Stomach (tissue), 9 donors: ENCODE data around the gene HES3. TPM values are rescaled to one million over a fixed set of nuclear protein-coding genes. Genes with fewer than 3 reads are reported as not detected.
A peak's percentile ranks its signal among the peaks of the same experiment; 100 is the strongest.

ENCODE experiments used
- DNase-seq, 2 donors: peaks; one replicate each; pipeline versions ENCODE4 v3.0.0 to v3.0.0-alpha.2; 2013 to 2019
- H3K27ac ChIP-seq, 5 donors: fragments of 200-600 bp in 4 of 5; sonication (generic) in 4 of 5; one replicate each; pipeline ENCODE4 v1.5.1; 2013 to 2019; ENCODE audit warnings: mild to moderate bottlenecking in 1 of 5, moderate library complexity in 1 of 5
- H3K27me3 ChIP-seq, 3 donors: fragments of 200-600 bp; sonication (generic); one replicate each; pipeline ENCODE4 v1.5.1; 2017 to 2019; ENCODE audit warnings: mixed run types in 1 of 3
- H3K36me3 ChIP-seq, 4 donors: fragments of 200-600 bp; sonication (generic); 1 replicate in 3 of 4; 2 replicates in 1 of 4; pipeline ENCODE4 v1.5.1; 2016 to 2019
- H3K4me1 ChIP-seq, 4 donors: fragments of 200-600 bp; sonication (generic); one replicate each; pipeline ENCODE4 v1.5.1; 2016 to 2019
- H3K4me3 ChIP-seq, 4 donors: fragments of 200-600 bp; sonication (generic) in 3 of 4; one replicate each; pipeline ENCODE4 v1.5.1; 2016 to 2019; ENCODE audit warnings: mild to moderate bottlenecking in 1 of 4
- H3K9me3 ChIP-seq, 4 donors: fragments of 200-600 bp; sonication (generic); one replicate each; pipeline ENCODE4 v1.5.1; 2016 to 2019
- EP300 ChIP-seq: sonication (generic); formaldehyde crosslinking; IDR thresholded peaks from one replicate; pipeline ENCODE4 v1.6.1; 2017; ENCODE audit warnings: antibody characterized with exemption
- POLR2A ChIP-seq, 4 donors: fragments of 450-650 bp; IDR thresholded peaks; one replicate each; pipeline ENCODE4 v1.6.1; 2016; ENCODE audit warnings: antibody characterized with exemption in 4 of 4, control low read depth in 2 of 4, mild to moderate bottlenecking in 1 of 4, moderate library complexity in 1 of 4
- POLR2AphosphoS5 ChIP-seq, 3 donors: sonication (generic); formaldehyde crosslinking; IDR thresholded peaks; one replicate each; pipeline ENCODE4 v1.6.1; 2016; ENCODE audit warnings: antibody characterized with exemption in 3 of 3
- WGBS, 5 donors: extraction: QIAGEN DNeasy Blood & Tissue Kit in 3 of 5; methylation state at CpG; one replicate each; pipeline versions ENCODE4 v1.1.5 to v1.1.7; 2013 to 2018; 5-methylcytosine and 5-hydroxymethylcytosine counted together
- intact Hi-C: fragments of 100-400 bp; cut with DNase I; formaldehyde crosslinking; loops from one replicate; pipeline ENCODE4 v1.15.1; 2023; ENCODE audit warnings: low total_unique reads
- polyA plus RNA-seq, 3 donors: library from polyadenylated mRNA; stranded (reverse); fragments of 200-250 nt; gene quantifications; one replicate each; pipeline ENCODE4 v1.2.3, GENCODE V29; 2013
- total RNA-seq, 5 donors: library from RNA; depleted of rRNA; stranded (reverse); fragments of >200 nt; gene quantifications; one replicate each; pipeline versions ENCODE4 v1.1.0 to v1.2.3, GENCODE V29; 2014 to 2016
- TF ChIP-seq, protein P1 (sequence below), 7 experiments: fragments of 450-650 bp in 4 of 7; fragments of 200-600 bp in 3 of 7; sonication (generic) in 3 of 7; IDR thresholded peaks; one replicate each; pipeline ENCODE4 v1.5.1; 2016 to 2019; ENCODE audit warnings: antibody characterized with exemption in 7 of 7, control low read depth in 2 of 7, mild to moderate bottlenecking in 1 of 7
- donor health status: healthy with polysubstance abuse.
- donor health status: Bipolar disorder and iron deficiency.
- donor health status: healthy.

HES3 gene
- total and polyA plus RNA-seq, 8 donors = not detected

- no peak for TF ChIP-seq POLR2A (IDR thresholded peaks at IDR 0.05)
- TF ChIP-seq EP300 = no peak
- no peak for TF ChIP-seq POLR2AphosphoS5 (IDR thresholded peaks at IDR 0.05)
- TF ChIP-seq, protein P1, sequence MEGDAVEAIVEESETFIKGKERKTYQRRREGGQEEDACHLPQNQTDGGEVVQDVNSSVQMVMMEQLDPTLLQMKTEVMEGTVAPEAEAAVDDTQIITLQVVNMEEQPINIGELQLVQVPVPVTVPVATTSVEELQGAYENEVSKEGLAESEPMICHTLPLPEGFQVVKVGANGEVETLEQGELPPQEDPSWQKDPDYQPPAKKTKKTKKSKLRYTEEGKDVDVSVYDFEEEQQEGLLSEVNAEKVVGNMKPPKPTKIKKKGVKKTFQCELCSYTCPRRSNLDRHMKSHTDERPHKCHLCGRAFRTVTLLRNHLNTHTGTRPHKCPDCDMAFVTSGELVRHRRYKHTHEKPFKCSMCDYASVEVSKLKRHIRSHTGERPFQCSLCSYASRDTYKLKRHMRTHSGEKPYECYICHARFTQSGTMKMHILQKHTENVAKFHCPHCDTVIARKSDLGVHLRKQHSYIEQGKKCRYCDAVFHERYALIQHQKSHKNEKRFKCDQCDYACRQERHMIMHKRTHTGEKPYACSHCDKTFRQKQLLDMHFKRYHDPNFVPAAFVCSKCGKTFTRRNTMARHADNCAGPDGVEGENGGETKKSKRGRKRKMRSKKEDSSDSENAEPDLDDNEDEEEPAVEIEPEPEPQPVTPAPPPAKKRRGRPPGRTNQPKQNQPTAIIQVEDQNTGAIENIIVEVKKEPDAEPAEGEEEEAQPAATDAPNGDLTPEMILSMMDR (IDR thresholded peaks at IDR 0.05) = no peak
- Histone ChIP-seq H3K36me3 (peaks cover 19 to 38% (median 36%) of the 10 kb centered on the region in 4 donors), H3K4me1 (peaks cover 11 to 26% (median 17%) of the 10 kb centered on the region in 4 donors), H3K27me3 (peaks cover 0 to 27% (median 9%) of the 10 kb centered on the region in 3 donors), H3K4me3 (peak overlapping the region; percentile 83 to 89 (median 84)), H3K9me3 (no peaks in the 10 kb centered on the region), H3K27ac (peak overlapping the region in 4 of 5 donors; percentile 37 to 87 (median 81))
- intact Hi-C loops = no loop called here
- 0 to 2% (median 1%) methylated on average over 8 to 30 of the region's 30 CpGs for WGBS, 5 donors
- DNase-seq = no peak
Measured at GRCh38 chr1:6235296-6235677, 8.7 kb upstream of the HES3 start.

GRCh38 chr1:6237093-6237492, 6.9 kb upstream of the HES3 start:
- no peak overlapping the region for H3K27ac ChIP-seq
- H3K4me1 ChIP-seq = peaks cover 17 to 35% (median 26%) of the 10 kb centered on the region in 4 donors
- no peak overlapping the region for H3K4me3 ChIP-seq
- peaks cover 0 to 45% (median 25%) of the 10 kb centered on the region in 3 donors for H3K27me3 ChIP-seq
- TF ChIP-seq, protein P1 (IDR thresholded peaks at IDR 0.05) = no peak
- no peak for TF ChIP-seq POLR2AphosphoS5 (IDR thresholded peaks at IDR 0.05)
- no peak for TF ChIP-seq POLR2A (IDR thresholded peaks at IDR 0.05)
- TF ChIP-seq EP300 = no peak
- H3K9me3 ChIP-seq = no peaks in the 10 kb centered on the region
- intact Hi-C loops = no loop called here
- DNase-seq = no peak
- peaks cover 12 to 20% (median 18%) of the 10 kb centered on the region in 4 donors for H3K36me3 ChIP-seq
- WGBS, 5 donors = 85 to 94% (median 91%) methylated on average over 4 of the region's 4 CpGs

GRCh38 chr1:6239213-6239752, 4.7 kb upstream of the HES3 start:
- TF ChIP-seq POLR2AphosphoS5 (IDR thresholded peaks at IDR 0.05) (no peak), EP300 (no peak), POLR2A (IDR thresholded peaks at IDR 0.05) (no peak)
- TF ChIP-seq, protein P1 (IDR thresholded peaks at IDR 0.05) = no peak
- intact Hi-C loops = no loop called here
- H3K27me3 ChIP-seq = peaks cover 10 to 67% (median 46%) of the 10 kb centered on the region in 3 donors
- peaks cover 0 to under 1% (median 0%) of the 10 kb centered on the region in 4 donors for H3K36me3 ChIP-seq
- no peak for DNase-seq
- 29 to 44% (median 40%) methylated on average over 7 of the region's 7 CpGs for WGBS, 5 donors
- peaks cover 23 to 35% (median 32%) of the 10 kb centered on the region in 4 donors for H3K4me1 ChIP-seq
- H3K4me3 ChIP-seq = no peak overlapping the region
- H3K27ac ChIP-seq = no peak overlapping the region
- no peaks in the 10 kb centered on the region for H3K9me3 ChIP-seq

GRCh38 chr1:6239950-6240768, 3.8 kb upstream of the HES3 start:
- H3K36me3 ChIP-seq = no peaks in the 10 kb centered on the region
- WGBS, 5 donors = 32 to 59% (median 42%) methylated on average over 14 to 17 of the region's 17 CpGs
- H3K9me3 ChIP-seq = no peaks in the 10 kb centered on the region
- intact Hi-C loops = loop anchor here (10.0 kb wide), 2 partner anchors 165 to 185 kb away; no protein-coding TSS in a partner anchor
- peaks cover 15 to 35% (median 30%) of the 10 kb centered on the region in 4 donors for H3K4me1 ChIP-seq
- no peak for DNase-seq
- TF ChIP-seq, protein P1 (IDR thresholded peaks at IDR 0.05) = no peak
- TF ChIP-seq POLR2AphosphoS5 (IDR thresholded peaks at IDR 0.05) (no peak), EP300 (no peak), POLR2A (IDR thresholded peaks at IDR 0.05) (no peak)
- H3K27ac ChIP-seq = no peak overlapping the region
- H3K27me3 ChIP-seq = peaks cover 15 to 75% (median 55%) of the 10 kb centered on the region in 3 donors
- no peak overlapping the region for H3K4me3 ChIP-seq
